VCaP (cell line): ENCODE data around the gene HNF4A.

Experiments
- H3K27ac ChIP-seq: fragments of 450-650 bp; 2 replicates; pipeline ENCODE4 v1.5.1; 2017
- CTCF ChIP-seq: fragments of 450-650 bp; conservative IDR thresholded peaks from 2 replicates; pipeline ENCODE4 v1.5.1; 2017; ENCODE audit warnings: mild to moderate bottlenecking, moderate library complexity

The HNF4A gene

DNA sequence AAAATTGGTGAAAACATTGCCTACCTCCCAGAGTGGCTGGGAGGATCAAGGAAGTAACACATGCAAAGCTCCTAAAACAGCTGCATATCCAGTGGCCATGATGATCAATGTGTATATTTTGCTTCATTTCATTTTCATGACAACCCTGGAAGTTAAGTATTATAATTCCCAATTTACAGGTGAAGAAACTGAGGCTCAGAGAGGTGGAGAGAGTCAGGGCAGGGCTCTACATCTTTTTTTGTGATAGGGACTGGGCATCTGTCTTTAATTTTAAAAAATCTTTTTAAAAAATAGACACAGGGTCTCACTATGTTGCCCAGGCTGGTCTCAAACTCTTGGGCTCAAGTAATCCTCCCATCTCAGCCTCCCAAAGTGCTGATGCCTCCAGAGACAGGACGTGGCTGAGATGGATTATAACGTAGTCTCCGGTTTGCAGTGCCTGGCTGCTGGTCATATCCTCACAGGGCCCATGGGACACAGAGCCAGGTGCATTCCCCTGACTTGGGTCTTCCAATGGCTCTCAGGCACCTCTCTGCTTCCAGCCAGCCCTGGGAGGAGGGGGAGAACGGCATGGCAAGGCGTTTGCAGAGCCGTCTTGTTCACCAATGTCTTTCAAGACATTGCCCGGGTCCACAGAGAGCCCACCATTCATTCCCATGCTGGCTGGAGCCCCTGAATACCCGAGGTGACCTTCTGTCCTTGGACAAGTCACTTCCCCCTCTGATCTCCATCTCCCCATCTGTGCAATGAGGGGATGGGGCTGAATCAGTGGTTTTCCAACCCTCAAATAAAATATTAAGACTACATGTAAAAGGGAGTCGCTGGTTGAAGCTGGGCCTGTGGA is 38.3 kb downstream of the HNF4A start:
- no peak for TF ChIP-seq CTCF
- H3K27ac ChIP-seq = no peak overlapping the region

- no peak for TF ChIP-seq CTCF
- no peak overlapping the region for H3K27ac ChIP-seq
Observed at GRCh38 chr20:44394452-44394701, 38.9 kb downstream of the HNF4A start.

DNA sequence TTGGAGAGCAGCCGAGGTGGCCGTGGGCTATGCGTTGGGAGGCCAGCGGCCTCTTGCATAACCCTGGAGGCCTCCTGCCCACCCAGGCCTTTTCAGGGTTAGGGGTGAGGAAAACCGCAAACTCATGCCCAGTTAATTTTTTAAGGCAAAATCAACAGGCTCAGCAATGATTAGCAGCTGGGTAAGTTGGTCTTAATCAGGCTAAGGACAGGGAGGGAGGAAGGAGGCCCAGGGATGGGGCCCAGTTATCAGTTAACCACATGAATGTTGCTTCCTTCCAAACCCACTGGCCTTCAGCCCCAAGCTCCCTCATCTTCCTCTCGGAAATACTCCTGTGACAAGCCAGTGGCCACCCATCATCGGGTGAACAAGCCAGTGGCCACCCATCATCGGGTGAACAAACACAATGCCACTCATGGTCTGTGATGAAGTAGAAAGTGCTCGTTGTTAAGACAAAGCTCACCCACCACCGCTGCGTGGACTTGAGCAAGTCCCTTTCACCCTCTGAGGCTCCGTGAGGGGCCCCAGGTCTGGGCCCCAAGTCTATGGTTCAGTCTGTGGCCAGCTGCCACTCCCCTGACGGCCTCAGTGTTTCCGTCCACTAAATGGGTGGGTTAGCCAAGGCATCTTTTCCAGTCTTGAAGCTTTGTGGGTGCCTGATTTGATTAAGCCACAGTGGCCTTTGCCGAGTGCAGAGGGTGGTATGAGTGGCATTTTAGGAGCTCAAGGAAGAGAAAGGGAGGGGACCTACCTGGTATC is 39.4 kb downstream of the HNF4A start:
- H3K27ac ChIP-seq = no peak overlapping the region
- TF ChIP-seq CTCF = no peak

- no peak for TF ChIP-seq CTCF
Observed at GRCh38 chr20:44395461-44396340, 40.2 kb downstream of the HNF4A start.

GRCh38 chr20:44396369-44397130 is 41.1 kb downstream of the HNF4A start:
- H3K27ac ChIP-seq = no peak overlapping the region
- no peak for TF ChIP-seq CTCF

More at GRCh38 chr20:44395461-44396340, 40.2 kb downstream of the HNF4A start:
- H3K27ac ChIP-seq = no peak overlapping the region

- TF ChIP-seq CTCF = no peak
Observed at GRCh38 chr20:44398335-44398734, 42.8 kb downstream of the HNF4A start.

More at GRCh38 chr20:44398335-44398734, 42.8 kb downstream of the HNF4A start:
- no peak overlapping the region for H3K27ac ChIP-seq
